Stimulated activated CD4-positive, alpha-beta T cell treated with anti-CD3 and anti-CD28 coated beads, TNF-alpha, amount 100 ng/mL, for 24 hours (primary cell): ENCODE results near the gene F5.

Source experiments
- DNase-seq, 3 experiments: peaks; one replicate each; pipeline ENCODE4 v3.0.0-alpha.2; 2020; ENCODE audit warnings: low read depth in 3 of 3

Gene F5

GRCh38 chr1:169588785-169589485, 2.7 kb upstream of the F5 start:
- no peak for DNase-seq

- no peak for DNase-seq
These were observed 1.8 kb upstream of the F5 start for GRCh38 chr1:169588112-169588511.

- DNase-seq = no peak
These were observed 250 bp downstream of the F5 start for GRCh38 chr1:169586067-169586394.

- no peak for DNase-seq
These were observed 1.1 kb downstream of the F5 start for GRCh38 chr1:169585181-169585580.

GRCh38 chr1:169584483-169585144, 1.7 kb downstream of the F5 start:
- no peak for DNase-seq

GRCh38 chr1:169577981-169578738, 8.1 kb downstream of the F5 start:
- no peak for DNase-seq

- DNase-seq = no peak
These were observed 9.3 kb downstream of the F5 start for GRCh38 chr1:169576935-169577331.

- DNase-seq = no peak
These were observed 9.9 kb downstream of the F5 start for GRCh38 chr1:169576241-169576934.

- no peak for DNase-seq
These were observed 11.9 kb downstream of the F5 start for GRCh38 chr1:169574336-169574735.

GRCh38 chr1:169572187-169572586, 14.1 kb downstream of the F5 start:
- DNase-seq = no peak

GRCh38 chr1:169571450-169571849, 14.8 kb downstream of the F5 start:
- no peak for DNase-seq

- no peak for DNase-seq
These were observed 16.1 kb downstream of the F5 start for GRCh38 chr1:169570172-169570574.

GRCh38 chr1:169568497-169568896, 17.8 kb downstream of the F5 start:
- DNase-seq = no peak

GRCh38 chr1:169565335-169566271, 20.7 kb downstream of the F5 start:
- no peak for DNase-seq

GRCh38 chr1:169563650-169564049, 22.6 kb downstream of the F5 start:
- no peak for DNase-seq

GRCh38 chr1:169563019-169563615, 23.2 kb downstream of the F5 start:
- no peak for DNase-seq

- DNase-seq = no peak
These were observed 24.6 kb downstream of the F5 start for GRCh38 chr1:169561692-169562091.

GRCh38 chr1:169557131-169557530, 29.1 kb downstream of the F5 start:
- no peak for DNase-seq

- no peak for DNase-seq
These were observed 36.0 kb downstream of the F5 start for GRCh38 chr1:169550294-169550693.

- no peak for DNase-seq
These were observed 38.0 kb downstream of the F5 start for GRCh38 chr1:169548282-169548681.
